Activated CD8-positive, alpha-beta T cell treated with anti-CD3 and anti-CD28 coated beads for 36 hours (primary cell): Measurements from ENCODE around the gene NELFB. TPM values are rescaled to one million over a fixed set of nuclear protein-coding genes. Genes with fewer than 3 reads are reported as not detected.

Source experiments
- ATAC-seq: fragments of 200-7000 bp; cut with Tn5 transposase; one replicate; pipeline ENCODE4 v1.10.0; 2021; ENCODE audit warnings: mild to moderate bottlenecking, moderate library complexity
- CTCF ChIA-PET: fragments of 350-600 bp; sonication (Branson Sonifier 250); formaldehyde crosslinking; loops from one replicate; lab custom pipeline; 2021; ENCODE audit warnings: antibody characterized with exemption; lab: Charles Lee
- POLR2A ChIA-PET: fragments of 350-600 bp; sonication (Branson Sonifier 250); formaldehyde crosslinking; loops from one replicate; lab custom pipeline; 2021; ENCODE audit warnings: antibody characterized with exemption; lab: Charles Lee
- DNase-seq: peaks from one replicate; pipeline ENCODE4 v3.0.0-alpha.2; 2020
- H3K27ac Mint-ChIP-seq: one replicate; pipeline ENCODE4 v1.8.0; 2021; ENCODE audit warnings: mild to moderate bottlenecking, mixed read lengths
- H3K27me3 Mint-ChIP-seq: one replicate; pipeline ENCODE4 v1.8.0; 2021; ENCODE audit warnings: mixed read lengths
- H3K36me3 Mint-ChIP-seq: one replicate; pipeline ENCODE4 v1.8.0; 2021; ENCODE audit warnings: low read depth, mixed read lengths
- H3K4me1 Mint-ChIP-seq: one replicate; pipeline ENCODE4 v1.8.0; 2021; ENCODE audit warnings: low read depth, mixed read lengths
- H3K4me3 Mint-ChIP-seq: one replicate; pipeline ENCODE4 v1.8.0; 2021; ENCODE audit warnings: mild to moderate bottlenecking, moderate library complexity, mixed read lengths
- H3K9me3 Mint-ChIP-seq: one replicate; pipeline ENCODE4 v1.8.0; 2021; ENCODE audit warnings: mixed read lengths
- CTCF ChIP-seq: fragments of 200-600 bp; IDR thresholded peaks from one replicate; pipeline ENCODE4 v1.8.0; 2022; ENCODE audit warnings: antibody characterized with exemption, mild to moderate bottlenecking
- intact Hi-C: fragments of 100-400 bp; cut with micrococcal nuclease; formaldehyde crosslinking; loops from one replicate; pipeline ENCODE4 v1.10.0; 2022
- total RNA-seq, 2 experiments: library from RNA; stranded (reverse); gene quantifications; one replicate each; pipeline ENCODE4 v1.2.3, GENCODE V29; 2021

The NELFB gene
- total RNA-seq, 2 experiments from 2014 or later: 50.9 to 54.3 TPM

- ATAC-seq: peak; percentile 12
- Mint-ChIP-seq H3K4me3 (peak overlapping the region; percentile 73), H3K4me1 (peaks cover 11% of the 10 kb centered on the region), H3K9me3 (no peaks in the 10 kb centered on the region), H3K36me3 (no peaks in the 10 kb centered on the region), H3K27me3 (peaks cover 25% of the 10 kb centered on the region), H3K27ac (no peak overlapping the region)
- POLR2A ChIA-PET: interaction anchor here (0.6 to 1.9 kb wide), 8 partner anchors 12 to 251 kb away, joined by 3 to 5 read pairs (median 3); partner anchors contain the start of genes MRPL41, NELFB, RNF208 and TOR4A
- TF ChIP-seq CTCF: no peak
- DNase-seq: peak; percentile 52
- intact Hi-C loops: loop anchor here (10.0 kb wide), 1 partner anchor 223 kb away; no protein-coding TSS in a partner anchor
- CTCF ChIA-PET: interaction anchor here (0.7 to 2.4 kb wide), 18 partner anchors 12 to 234 kb away, joined by 3 to 8 read pairs (median 3); partner anchors contain the start of genes EXD3, NOXA1 and NSMF
These were observed 46.2 kb downstream of the NELFB start for GRCh38 chr9:137301081-137301947.

- Mint-ChIP-seq H3K4me1 (peaks cover 12% of the 10 kb centered on the region), H3K27me3 (peaks cover 18% of the 10 kb centered on the region), H3K27ac (no peak within 1 kb of the TSS), H3K36me3 (no peaks in the 10 kb centered on the region), H3K4me3 (peak within 1 kb of the TSS; percentile 73), H3K9me3 (no peaks in the 10 kb centered on the region)
- DNase-seq (peak; percentile 95), ATAC-seq (peak; percentile 73)
- no peak for TF ChIP-seq CTCF
- intact Hi-C loops: loop anchor here (10.0 kb wide), 1 partner anchor 223 kb away; no protein-coding TSS in a partner anchor
- ChIA-PET CTCF (interaction anchor here (0.9 to 2.4 kb wide), 17 partner anchors 11 to 233 kb away, joined by 3 to 8 read pairs (median 3); partner anchors contain the start of genes EXD3 and NOXA1), POLR2A (interaction anchor here (0.9 to 1.9 kb wide), 8 partner anchors 11 to 121 kb away, joined by 3 to 5 read pairs (median 3); partner anchors contain the start of genes EXD3, NELFB, NOXA1 and RNF208)
These were observed 47.0 kb downstream of the NELFB start, which contains the start of gene NRARP for GRCh38 chr9:137302118-137302448. NRARP (minus strand) TSS chr9:137302271; CDS start chr9:137301928, 343 bp downstream.

- intact Hi-C loops: loop anchor here (10.0 kb wide), 1 partner anchor 222 kb away; no protein-coding TSS in a partner anchor
- TF ChIP-seq CTCF: peak; percentile 75
- H3K4me1 Mint-ChIP-seq: peaks cover 16% of the 10 kb centered on the region
- no peaks in the 10 kb centered on the region for H3K36me3 Mint-ChIP-seq
- ChIA-PET CTCF (interaction anchor here (0.9 to 2.4 kb wide), 16 partner anchors 14 to 232 kb away, joined by 3 to 8 read pairs (median 3); partner anchors contain the start of genes EXD3 and NOXA1), POLR2A (interaction anchor here (1.0 to 1.9 kb wide), 4 partner anchors 15 to 121 kb away, joined by 3 to 5 read pairs (median 3); partner anchors contain the start of genes EXD3 and NOXA1)
- DNase-seq (no peak), ATAC-seq (peak; percentile 29)
- no peaks in the 10 kb centered on the region for H3K9me3 Mint-ChIP-seq
- H3K27me3 Mint-ChIP-seq: peaks cover 14% of the 10 kb centered on the region
- H3K4me3 Mint-ChIP-seq: no peak overlapping the region
- no peak overlapping the region for H3K27ac Mint-ChIP-seq
These were observed 47.5 kb downstream of the NELFB start for GRCh38 chr9:137302449-137303150.

GRCh38 chr9:137303151-137303892 lies 48.2 kb downstream of the NELFB start:
- no peak overlapping the region for H3K4me3 Mint-ChIP-seq
- H3K27me3 Mint-ChIP-seq: peaks cover 13% of the 10 kb centered on the region
- H3K9me3 Mint-ChIP-seq: no peaks in the 10 kb centered on the region
- H3K27ac Mint-ChIP-seq: no peak overlapping the region
- no peak for ATAC-seq
- DNase-seq: no peak
- ChIA-PET CTCF (interaction anchor here (0.9 to 2.4 kb wide), 4 partner anchors 67 to 232 kb away, joined by 3 to 6 read pairs (median 4); no protein-coding TSS in a partner anchor), POLR2A (interaction anchor here (1.1 to 1.9 kb wide), 2 partner anchors 21 to 84 kb away, joined by 3 to 5 read pairs; no protein-coding TSS in a partner anchor)
- no peaks in the 10 kb centered on the region for H3K36me3 Mint-ChIP-seq
- H3K4me1 Mint-ChIP-seq: peaks cover 17% of the 10 kb centered on the region
- intact Hi-C loops: loop anchor here (10.0 kb wide), 1 partner anchor 221 kb away; no protein-coding TSS in a partner anchor
- no peak for TF ChIP-seq CTCF
